Psoas muscle (tissue), 8 donors: Measurements from ENCODE around the gene COMP. TPM values are rescaled to one million over a fixed set of nuclear protein-coding genes. Genes with fewer than 3 reads are reported as not detected.
"Not testable (repeated sequence)": the region's sequence is repeated elsewhere in the genome, so short reads cannot be mapped to it uniquely, and the experiment has no call there.

Experiments
- ATAC-seq, 4 donors: fragments of 200-7000 bp; cut with Tn5 transposase; one replicate each; pipeline ENCODE4 v1.9.1; 2020; ENCODE audit warnings: moderate library complexity in 3 of 4, mild to moderate bottlenecking in 2 of 4
- DNase-seq, 2 donors: peaks; one replicate each; pipeline ENCODE4 v3.0.0-alpha.2; 2020
- H3K27ac ChIP-seq: fragments of 200-600 bp; one replicate; pipeline ENCODE4 v1.8.0; 2022
- H3K27me3 ChIP-seq, 3 donors: fragments of 200-600 bp in 1 of 3; one replicate each; pipeline versions ENCODE4 v1.6.1 to v1.8.0; 2013 to 2022; ENCODE audit warnings: low read length in 2 of 3, mild to moderate bottlenecking in 2 of 3, moderate library complexity in 1 of 3; ENCODE audit not compliant: insufficient read depth in 3 of 3
- H3K36me3 ChIP-seq, 2 donors: fragments of 200-600 bp in 1 of 2; one replicate each; pipeline versions ENCODE4 v1.6.1 to v1.8.0; 2013 to 2022; ENCODE audit warnings: low read depth in 1 of 2, mild to moderate bottlenecking in 1 of 2, moderate library complexity in 1 of 2; ENCODE audit not compliant: insufficient read depth in 1 of 2
- H3K4me1 ChIP-seq: fragments of 200-600 bp; one replicate; pipeline ENCODE4 v1.8.0; 2022
- H3K4me3 ChIP-seq: fragments of 200-600 bp; one replicate; pipeline ENCODE4 v1.8.0; 2022; ENCODE audit warnings: mild to moderate bottlenecking
- H3K9me3 ChIP-seq: fragments of 200-600 bp; one replicate; pipeline ENCODE4 v1.8.0; 2022
- CTCF ChIP-seq: fragments of 200-600 bp; IDR thresholded peaks from one replicate; pipeline ENCODE4 v1.8.0; 2022; ENCODE audit warnings: antibody characterized with exemption
- WGBS, 3 donors: extraction: QIAGEN DNeasy Blood & Tissue Kit; methylation state at CpG; one replicate each; pipeline versions ENCODE4 v1.1.6 to v1.1.7; 2013; 5-methylcytosine and 5-hydroxymethylcytosine counted together
- intact Hi-C, 2 donors: fragments of 100-400 bp; cut with DNase I; formaldehyde crosslinking; loops; one replicate each; pipeline versions ENCODE4 v1.11.0 to v1.14.2; 2022
- polyA plus RNA-seq, 3 donors: library from polyadenylated mRNA; stranded (reverse); fragments of 200-250 nt; gene quantifications; one replicate each; pipeline ENCODE4 v1.2.3, GENCODE V29; 2013
- total RNA-seq, 4 donors: library from RNA; stranded (reverse); fragmentation: NEBNext Ultra II Directional in 2 of 4; extraction: Animal tissue kit (Norgen Biotek cat#: 25700) in 2 of 4; gene quantifications; one replicate each; pipeline versions ENCODE4 v1.2.1 to v1.2.4, GENCODE V29; 2021 to 2023
- donor health status: healthy with polysubstance abuse.
- donor health status: DM: no; HTN: no; CAD: no; lungs with moderate emphysema.
- donor health status: Bipolar disorder and iron deficiency.
- donor health status: healthy.
- donor health status: DM: yes; HTN: yes; CAD: no.
- donor health status: DM: no; HTN: no; CAD: no.
- donor health status: DM: no; HTN: no; CAD: no.
- donor health status: DM: yes; HTN: yes; CAD: no.

Gene COMP
- total and polyA plus RNA-seq, 7 donors, result 0.10 to 1.8 (median 0.84) TPM; not detected in 1

GRCh38 chr19:18736415-18737336 is 54.4 kb downstream of the COMP start:
- H3K27ac ChIP-seq, result no peak overlapping the region
- no peaks in the 10 kb centered on the region for H3K36me3 ChIP-seq
- no peaks in the 10 kb centered on the region for H3K4me1 ChIP-seq
- DNase-seq, result peak in 1 of 2 donors; percentile 56
- WGBS, 3 donors, result 70 to 85% (median 79%) methylated on average over 23 to 27 of the region's 27 CpGs
- H3K4me3 ChIP-seq, result no peak overlapping the region
- intact Hi-C loops, result no loop called here
- no peaks in the 10 kb centered on the region for H3K27me3 ChIP-seq
- H3K9me3 ChIP-seq, result no peaks in the 10 kb centered on the region
- peak in 3 of 4 donors; percentile 27 to 44 (median 28) for ATAC-seq
- TF ChIP-seq CTCF, result no peak

- no peaks in the 10 kb centered on the region for H3K36me3 ChIP-seq
- peak in 1 of 2 donors; percentile 59 for DNase-seq
- WGBS, 3 donors, result 54 to 73% (median 62%) methylated on average over 9 of the region's 9 CpGs
- H3K27ac ChIP-seq, result no peak overlapping the region
- H3K4me1 ChIP-seq, result no peaks in the 10 kb centered on the region
- intact Hi-C loops, result no loop called here
- ATAC-seq, result peak in 1 of 4 donors; percentile 25
- no peak for TF ChIP-seq CTCF
- no peaks in the 10 kb centered on the region for H3K27me3 ChIP-seq
- no peak overlapping the region for H3K4me3 ChIP-seq
- no peaks in the 10 kb centered on the region for H3K9me3 ChIP-seq
These were observed 55.4 kb downstream of the COMP start for GRCh38 chr19:18735752-18736151.

GRCh38 chr19:18735324-18735723 is 55.8 kb downstream of the COMP start:
- ATAC-seq, result no peak
- no peak for TF ChIP-seq CTCF
- no peaks in the 10 kb centered on the region for H3K9me3 ChIP-seq
- no peaks in the 10 kb centered on the region for H3K4me1 ChIP-seq
- no peak overlapping the region for H3K4me3 ChIP-seq
- WGBS, 3 donors, result 63 to 85% (median 68%) methylated on average over 14 of the region's 14 CpGs
- no peaks in the 10 kb centered on the region for H3K27me3 ChIP-seq
- H3K36me3 ChIP-seq, result no peaks in the 10 kb centered on the region
- intact Hi-C loops, result no loop called here
- H3K27ac ChIP-seq, result no peak overlapping the region
- DNase-seq, result no peak

- intact Hi-C loops, H3K9me3 ChIP-seq, DNase-seq, H3K4me3 ChIP-seq, ATAC-seq, H3K36me3 ChIP-seq, H3K27ac ChIP-seq, H3K27me3 ChIP-seq, H3K4me1 ChIP-seq: not testable (repeated sequence)
- WGBS, 3 donors, result 81 to 90% (median 84%) methylated on average over 11 of the region's 11 CpGs
These were observed 57.3 kb downstream of the COMP start for GRCh38 chr19:18733762-18734332.

- H3K4me1 ChIP-seq, result no peaks in the 10 kb centered on the region
- peak in 1 of 4 donors; percentile 33 for ATAC-seq
- no peak overlapping the region for H3K4me3 ChIP-seq
- no peaks in the 10 kb centered on the region for H3K9me3 ChIP-seq
- no peak overlapping the region for H3K27ac ChIP-seq
- TF ChIP-seq CTCF, result no peak
- intact Hi-C loops, result no loop called here
- no peaks in the 10 kb centered on the region for H3K27me3 ChIP-seq
- DNase-seq, result peak; percentile 46 to 79
- WGBS, 3 donors, result 48 to 53% (median 50%) methylated on average over 11 of the region's 11 CpGs
- H3K36me3 ChIP-seq, result no peaks in the 10 kb centered on the region
These were observed 57.9 kb downstream of the COMP start for GRCh38 chr19:18733196-18733647.
